SK-N-SH (cell line): Measurements from ENCODE around the gene PTPN5.

ENCODE experiments used
- EZH2phosphoT487 ChIP-seq: fragments of 200-600 bp; sonication (generic); IDR thresholded peaks from 2 replicates; pipeline ENCODE4 v1.6.1; 2017; ENCODE audit warnings: low read depth, mixed run types, mild to moderate bottlenecking, antibody characterized with exemption, moderate library complexity, borderline replicate concordance
- FOXJ3 ChIP-seq: sonication (generic); formaldehyde crosslinking; IDR thresholded peaks from 2 replicates; pipeline ENCODE4 v1.5.1; 2020; ENCODE audit warnings: mild to moderate bottlenecking, missing genetic modification reagents
- FOXM1 ChIP-seq: IDR thresholded peaks from 2 replicates; pipeline ENCODE4 v1.4.0; 2012; ENCODE audit warnings: low read depth, mild to moderate bottlenecking
- RCOR1 ChIP-seq: fragments of 150-350 bp; IDR thresholded peaks from 2 replicates; pipeline ENCODE4 v1.6.1; 2017; ENCODE audit warnings: antibody characterized with exemption, low read length
- TAF1 ChIP-seq: IDR thresholded peaks from 2 replicates; pipeline ENCODE4 v1.6.1; 2012; ENCODE audit warnings: low read depth, mild to moderate bottlenecking, low read length, moderate library complexity, borderline replicate concordance
- TF ChIP-seq, protein P1 (sequence below): fragments of 200-600 bp; sonication (generic); IDR thresholded peaks from 2 replicates; pipeline ENCODE4 v1.6.1; 2017; ENCODE audit warnings: antibody characterized with exemption, mild to moderate bottlenecking, moderate library complexity

DNA sequence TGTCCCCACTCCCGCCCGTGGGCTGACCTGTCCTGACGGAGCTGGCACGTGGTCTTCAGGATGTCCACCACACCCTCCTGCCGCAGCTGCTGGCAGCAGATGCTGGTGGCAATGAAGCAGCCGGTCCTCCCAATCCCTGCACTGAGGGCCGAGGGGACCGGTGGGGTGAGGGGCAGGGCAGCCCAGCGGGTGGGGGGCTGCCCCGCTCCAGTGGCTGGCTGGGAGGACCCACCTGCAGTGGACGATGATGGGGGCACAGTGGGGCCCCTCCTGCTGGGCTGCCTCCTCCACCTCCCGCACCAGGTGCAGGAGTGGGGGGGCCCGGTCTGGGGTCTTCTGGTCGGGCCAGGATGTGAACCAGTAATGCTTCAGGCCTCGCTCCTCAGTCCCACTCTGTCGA is 62.2 kb downstream of the PTPN5 start:
- TF ChIP-seq EZH2phosphoT487 (no peak), RCOR1 (no peak), FOXJ3 (CRISPR knock-in tag) (no peak), FOXM1 (no peak), TAF1 (no peak)
- TF ChIP-seq, protein P1, sequence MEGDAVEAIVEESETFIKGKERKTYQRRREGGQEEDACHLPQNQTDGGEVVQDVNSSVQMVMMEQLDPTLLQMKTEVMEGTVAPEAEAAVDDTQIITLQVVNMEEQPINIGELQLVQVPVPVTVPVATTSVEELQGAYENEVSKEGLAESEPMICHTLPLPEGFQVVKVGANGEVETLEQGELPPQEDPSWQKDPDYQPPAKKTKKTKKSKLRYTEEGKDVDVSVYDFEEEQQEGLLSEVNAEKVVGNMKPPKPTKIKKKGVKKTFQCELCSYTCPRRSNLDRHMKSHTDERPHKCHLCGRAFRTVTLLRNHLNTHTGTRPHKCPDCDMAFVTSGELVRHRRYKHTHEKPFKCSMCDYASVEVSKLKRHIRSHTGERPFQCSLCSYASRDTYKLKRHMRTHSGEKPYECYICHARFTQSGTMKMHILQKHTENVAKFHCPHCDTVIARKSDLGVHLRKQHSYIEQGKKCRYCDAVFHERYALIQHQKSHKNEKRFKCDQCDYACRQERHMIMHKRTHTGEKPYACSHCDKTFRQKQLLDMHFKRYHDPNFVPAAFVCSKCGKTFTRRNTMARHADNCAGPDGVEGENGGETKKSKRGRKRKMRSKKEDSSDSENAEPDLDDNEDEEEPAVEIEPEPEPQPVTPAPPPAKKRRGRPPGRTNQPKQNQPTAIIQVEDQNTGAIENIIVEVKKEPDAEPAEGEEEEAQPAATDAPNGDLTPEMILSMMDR = no peak
